Panc1 (cell line): ENCODE data around the gene RPL7A. TPM values are rescaled to one million over a fixed set of nuclear protein-coding genes. Genes with fewer than 3 reads are reported as not detected.

Source experiments
- ATAC-seq: fragments of 200-7000 bp; cut with Tn5 transposase; 2 replicates; pipeline ENCODE4 v1.9.1; 2020; ENCODE audit warnings: mild to moderate bottlenecking, moderate library complexity
- BruUV-seq: library from RNA; stranded (reverse); fragments of 400-500 nt; replicated peaks from 2 replicates; lab custom pipeline; 2021; lab: Mats Ljungman, UMichigan
- CTCF ChIA-PET: fragments of 300-600 bp; sonication (Branson Sonifier 250); formaldehyde crosslinking; loops from one replicate; lab custom pipeline; 2022; ENCODE audit warnings: antibody characterized with exemption; lab: Charles Lee
- POLR2A ChIA-PET: fragments of 300-600 bp; sonication (Branson Sonifier 250); formaldehyde crosslinking; loops from one replicate; lab custom pipeline; 2022; ENCODE audit warnings: antibody characterized with exemption; lab: Charles Lee
- DNase-seq: peaks from one replicate; pipeline ENCODE4 v3.0.0-alpha.2; 2010; ENCODE audit warnings: low read depth, low spot score
- H3K27ac ChIP-seq: 2 replicates; pipeline ENCODE4 v1.5.1; 2011; ENCODE audit warnings: mild to moderate bottlenecking, low read length, inconsistent platforms
- H3K27me3 ChIP-seq: fragments of 200-500 bp; sonication (Bioruptor generic); 2 replicates; pipeline ENCODE4 v1.6.0; 2014; ENCODE audit warnings: low read length, inconsistent platforms; ENCODE audit not compliant: control insufficient read depth, insufficient read depth
- H3K36me3 ChIP-seq: fragments of 200-500 bp; sonication (Bioruptor generic); 2 replicates; pipeline ENCODE4 v1.5.1; 2014; ENCODE audit warnings: inconsistent platforms, mild to moderate bottlenecking, low read length, moderate library complexity; ENCODE audit not compliant: control insufficient read depth, insufficient read depth
- H3K4me1 ChIP-seq: 2 replicates; pipeline ENCODE4 v1.5.1; 2011; ENCODE audit warnings: inconsistent platforms, mild to moderate bottlenecking, low read length, moderate library complexity; ENCODE audit not compliant: control insufficient read depth, insufficient read depth
- H3K4me3 ChIP-seq, 2 experiments: 2 replicates each; pipeline ENCODE4 v1.5.1; 2011 to 2012; ENCODE audit warnings: low read depth in 2 of 2, low read length in 2 of 2, mild to moderate bottlenecking in 2 of 2, inconsistent platforms in 1 of 2, moderate library complexity in 1 of 2
- H3K9me3 ChIP-seq: fragments of 200-500 bp; sonication (Bioruptor generic); 2 replicates; pipeline ENCODE4 v1.5.1; 2014; ENCODE audit warnings: low read depth, mild to moderate bottlenecking, inconsistent platforms, low read length, moderate library complexity; ENCODE audit not compliant: control insufficient read depth, insufficient read depth
- CTCF ChIP-seq: fragments of 450-650 bp; IDR thresholded peaks from 2 replicates; pipeline ENCODE4 v1.5.1; 2017; ENCODE audit warnings: mild to moderate bottlenecking
- POLR2AphosphoS5 ChIP-seq: IDR thresholded peaks from 2 replicates; pipeline ENCODE4 v1.6.1; 2012; ENCODE audit warnings: mild to moderate bottlenecking, low read depth, low read length, moderate library complexity
- REST ChIP-seq, 2 experiments: IDR thresholded peaks; 2 replicates each; pipeline ENCODE4 v1.6.1; 2011 to 2012; ENCODE audit warnings: low read depth in 2 of 2, control low read depth in 1 of 2, low read length in 1 of 2, mild to moderate bottlenecking in 1 of 2, moderate library complexity in 1 of 2; ENCODE audit not compliant: insufficient read depth in 1 of 2
- SIN3A ChIP-seq: IDR thresholded peaks from 2 replicates; pipeline ENCODE4 v1.6.1; 2012; ENCODE audit warnings: low read depth, mild to moderate bottlenecking, low read length, moderate library complexity, borderline replicate concordance; ENCODE audit not compliant: insufficient read depth
- TCF7L2 ChIP-seq: IDR thresholded peaks from 2 replicates; pipeline ENCODE4 v1.6.1; 2011; ENCODE audit warnings: mild to moderate bottlenecking, low read depth, low read length, inconsistent platforms
- in situ Hi-C: cut with HindIII; loops from 2 replicates; pipeline ENCODE4 v1.10.0; 2016; ENCODE audit warnings: low sequenced_read_pairs, low pct_unique_long_range_greater_than_20kb
- intact Hi-C: fragments of 100-400 bp; cut with micrococcal nuclease; formaldehyde crosslinking; loops from one replicate; pipeline ENCODE4 v1.10.0; 2022; ENCODE audit not compliant: unreplicated experiment
- total RNA-seq: library from RNA; stranded (reverse); gene quantifications from one replicate; pipeline ENCODE4 v1.2.1, GENCODE V29; 2021; ENCODE audit not compliant: unreplicated experiment

RPL7A gene
- total RNA-seq, 1 experiment from 2014 or later: 1,104 TPM

- ChIA-PET CTCF (no interaction called here), POLR2A (no interaction called here)
- Histone ChIP-seq H3K36me3 (no peaks in the 10 kb centered on the region), H3K27me3 (no peaks in the 10 kb centered on the region), H3K27ac (no peak overlapping the region), H3K9me3 (no peaks in the 10 kb centered on the region), H3K4me1 (no peaks in the 10 kb centered on the region), H3K4me3 (no peak overlapping the region)
- TF ChIP-seq SIN3A: no peak
- TF ChIP-seq CTCF: no peak
- no peak for TF ChIP-seq POLR2AphosphoS5
- TF ChIP-seq REST (IDR thresholded peaks at IDR 0.05; ENCODE audit: insufficient read depth in 1 of 2, low read depth in 2 of 2, low read length in 1 of 2): no peak
- no peak for TF ChIP-seq TCF7L2
- DNase-seq: no peak
- ATAC-seq: no peak
- in situ Hi-C loops: no loop called here
- no TSS peak for BruUV-seq
- intact Hi-C loops: no loop called here
These were observed 36.8 kb downstream of the RPL7A start for GRCh38 chr9:133384736-133385321.

- POLR2A ChIA-PET: no interaction called here
- CTCF ChIA-PET: no interaction called here
- Histone ChIP-seq H3K4me1 (no peaks in the 10 kb centered on the region), H3K9me3 (no peaks in the 10 kb centered on the region), H3K27me3 (no peaks in the 10 kb centered on the region), H3K27ac (no peak overlapping the region), H3K36me3 (no peaks in the 10 kb centered on the region), H3K4me3 (no peak overlapping the region)
- TF ChIP-seq CTCF (no peak), POLR2AphosphoS5 (no peak), SIN3A (no peak), REST (IDR thresholded peaks at IDR 0.05; ENCODE audit: insufficient read depth in 1 of 2, low read depth in 2 of 2, low read length in 1 of 2) (no peak), TCF7L2 (no peak)
- ATAC-seq (no peak), DNase-seq (no peak)
- no TSS peak for BruUV-seq
- intact Hi-C loops: no loop called here
- in situ Hi-C loops: no loop called here
These were observed 37.4 kb downstream of the RPL7A start for GRCh38 chr9:133385452-133385851.
